K562 (cell line): ENCODE results near the gene VIT. TPM values are rescaled to one million over a fixed set of nuclear protein-coding genes. Genes with fewer than 3 reads are reported as not detected.

Experiments
- ZBTB40 ChIP-seq, 2 experiments: fragments of 450-650 bp in 1 of 2; sonication (generic) in 1 of 2; formaldehyde crosslinking in 1 of 2; IDR thresholded peaks; 2 replicates each; pipeline versions ENCODE4 v1.7.1 to v1.9.0; 2016 to 2022; ENCODE audit warnings: inconsistent platforms in 1 of 2, mild to moderate bottlenecking in 1 of 2, missing genetic modification reagents in 1 of 2
- polyA plus RNA-seq, 8 experiments: library from polyadenylated mRNA; depleted of rRNA in 4 of 8; stranded (reverse) in 5 of 8; unstranded in 3 of 8; fragments of >200 nt; fragmentation: Nextera tagmentation in 2 of 8; fragmentation: Illumina TruSeq in 1 of 8; extraction: Ambion mirVana in 2 of 8; extraction: Trizol in 1 of 8; gene quantifications; 2 replicates each; pipeline versions ENCODE4 v1.2.1 to v1.2.3, GENCODE V29; 2011 to 2014; ENCODE audit warnings: inconsistent platforms in 1 of 8, missing spikeins in 1 of 8
- total RNA-seq, 7 experiments: library from RNA; depleted of rRNA in 6 of 7; stranded (reverse); fragments of >200 nt in 6 of 7; fragmentation: Illumina TruSeq in 2 of 7; extraction: Trizol in 2 of 7; gene quantifications; 2 replicates each; pipeline versions ENCODE4 v1.2.1 to v1.2.3, GENCODE V29; 2011 to 2021; ENCODE audit warnings: low replicate concordance in 1 of 7

Gene VIT
- total and polyA plus RNA-seq, 9 of the 15 experiments (the other 6 are each of a cell fraction or from before 2014, with no cell fraction given) = not detected

GRCh38 chr2:36713310-36713709 lies 16.8 kb downstream of the VIT start (continued):
- TF ChIP-seq ZBTB40 (IDR thresholded peaks at IDR 0.05) (no peak), ZBTB40 (CRISPR knock-in tag; IDR thresholded peaks at IDR 0.05) (no peak)
